Endodermal cell (in vitro differentiated cells): ENCODE results near the gene GATAD2B. TPM values are rescaled to one million over a fixed set of nuclear protein-coding genes. Genes with fewer than 3 reads are reported as not detected.
"Not testable (repeated sequence)": the region's sequence is repeated elsewhere in the genome, so short reads cannot be mapped to it uniquely, and the experiment has no call there.

ENCODE experiments used
- DNase-seq: peaks from one replicate; pipeline ENCODE4 v3.0.0-alpha.2; 2017
- H3K27ac ChIP-seq: 2 replicates; pipeline ENCODE4 v1.5.1; 2013; ENCODE audit warnings: mild to moderate bottlenecking, low read depth, low read length, moderate library complexity
- H3K27me3 ChIP-seq: 2 replicates; pipeline ENCODE4 v1.6.1; 2013; ENCODE audit warnings: mild to moderate bottlenecking, low read length, moderate library complexity; ENCODE audit not compliant: insufficient read depth, control insufficient read depth, poor library complexity, severe bottlenecking
- H3K36me3 ChIP-seq: 2 replicates; pipeline ENCODE4 v1.7.0; 2013; ENCODE audit warnings: mild to moderate bottlenecking, low read length, moderate library complexity; ENCODE audit not compliant: control insufficient read depth, insufficient read depth
- H3K4me1 ChIP-seq: one replicate; pipeline ENCODE4 v1.7.0; 2013; ENCODE audit warnings: low read length; ENCODE audit not compliant: control insufficient read depth, insufficient read depth
- H3K4me3 ChIP-seq: 2 replicates; pipeline ENCODE4 v1.5.1; 2013; ENCODE audit warnings: mild to moderate bottlenecking, low read length, moderate library complexity
- H3K9ac ChIP-seq: 2 replicates; pipeline ENCODE4 v1.6.1; 2013; ENCODE audit warnings: mild to moderate bottlenecking, low read length, moderate library complexity; ENCODE audit not compliant: poor library complexity, severe bottlenecking; ENCODE audit errors: extremely low read depth
- H3K9me3 ChIP-seq: 2 replicates; pipeline ENCODE4 v1.6.1; 2013; ENCODE audit warnings: mild to moderate bottlenecking, low read length, moderate library complexity; ENCODE audit not compliant: control insufficient read depth
- H3K27ac Mint-ChIP-seq: 2 replicates; pipeline ENCODE4 v1.8.0; 2020; ENCODE audit warnings: mixed read lengths
- H3K27me3 Mint-ChIP-seq: 2 replicates; pipeline ENCODE4 v1.8.0; 2021; ENCODE audit warnings: mild to moderate bottlenecking, mixed read lengths; ENCODE audit not compliant: insufficient read depth
- H3K36me3 Mint-ChIP-seq: 2 replicates; pipeline ENCODE4 v1.8.0; 2020; ENCODE audit warnings: low read depth, mixed read lengths
- H3K4me1 Mint-ChIP-seq: 2 replicates; pipeline ENCODE4 v1.8.0; 2020; ENCODE audit warnings: mixed read lengths
- H3K4me3 Mint-ChIP-seq: 2 replicates; pipeline ENCODE4 v1.8.0; 2020; ENCODE audit warnings: mild to moderate bottlenecking, moderate library complexity, mixed read lengths
- H3K9me3 Mint-ChIP-seq: 2 replicates; pipeline ENCODE4 v1.8.0; 2020; ENCODE audit warnings: mild to moderate bottlenecking, mixed read lengths
- CTCF ChIP-seq: fragments of 200-600 bp; sonication (generic); conservative IDR thresholded peaks from 2 replicates; pipeline ENCODE4 v1.5.0; 2021; ENCODE audit warnings: antibody characterized with exemption, mild to moderate bottlenecking
- WGBS, 2 experiments: methylation state at CpG; one replicate each; pipeline versions ENCODE4 v1.1.5 to v1.1.7; 2013; ENCODE audit warnings: missing lambda C conversion rate in 2 of 2, mixed read lengths in 1 of 2; ENCODE audit not compliant: insufficient coverage in 1 of 2, insufficient read length in 1 of 2; 5-methylcytosine and 5-hydroxymethylcytosine counted together
- total RNA-seq, 2 donors: library from RNA; stranded (reverse); fragmentation: NEBNext Ultra II Directional in 1 of 2; extraction: Animal tissue kit (Norgen Biotek cat#: 25700) in 1 of 2; gene quantifications; 2 replicates in 1 of 2; 3 replicates in 1 of 2; pipeline ENCODE4 v1.2.1, GENCODE V29; 2021

The GATAD2B gene
- total RNA-seq, 2 donors from 2014 or later, result 45.2 to 51.2 TPM

GRCh38 chr1:153768316-153769181 is 154.2 kb downstream of the GATAD2B start:
- peaks cover 90% of the 10 kb centered on the region for H3K36me3 ChIP-seq

DNA sequence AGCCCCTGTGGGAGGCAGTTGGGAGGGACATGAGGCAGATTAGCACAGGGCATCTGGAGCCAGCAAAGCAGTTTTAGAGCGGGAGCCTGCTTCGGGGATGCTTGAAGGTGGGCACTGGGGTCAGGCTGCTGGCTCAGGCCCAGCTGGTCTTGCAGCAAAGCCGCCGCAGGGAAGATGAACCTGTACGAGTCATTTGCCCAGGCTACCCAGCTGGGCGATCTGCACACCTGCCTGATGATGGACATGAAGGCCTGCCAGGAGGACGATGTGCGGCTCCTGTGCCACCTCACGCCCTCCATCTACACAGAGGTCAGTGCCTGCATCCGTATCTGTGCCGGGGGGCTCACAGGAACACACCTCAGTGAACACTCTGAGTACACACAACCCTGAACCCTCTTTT is 155.3 kb downstream of the GATAD2B start:
- no peak for DNase-seq
- Mint-ChIP-seq H3K27me3 (no peaks in the 10 kb centered on the region), H3K9me3 (no peaks in the 10 kb centered on the region), H3K36me3 (peaks cover 75% of the 10 kb centered on the region), H3K4me3 (no peak overlapping the region), H3K27ac (peak overlapping the region; percentile 5), H3K4me1 (no peaks in the 10 kb centered on the region)
- no peaks in the 10 kb centered on the region for H3K4me1 ChIP-seq
- H3K27ac ChIP-seq, result no peak overlapping the region
- H3K36me3 ChIP-seq, result peaks cover 90% of the 10 kb centered on the region
- H3K9me3 ChIP-seq, result no peaks in the 10 kb centered on the region
- WGBS, 2 experiments, result 94 to 97% methylated on average over 2 to 11 of the region's 11 CpGs
- no peak for TF ChIP-seq CTCF
- no peak overlapping the region for H3K4me3 ChIP-seq
- no peak overlapping the region for H3K9ac ChIP-seq
- H3K27me3 ChIP-seq, result no peaks in the 10 kb centered on the region

More at GRCh38 chr1:153768316-153769181, 154.2 kb downstream of the GATAD2B start:
- H3K27me3 ChIP-seq, result no peaks in the 10 kb centered on the region
- Mint-ChIP-seq H3K36me3 (peaks cover 75% of the 10 kb centered on the region), H3K4me1 (no peaks in the 10 kb centered on the region), H3K27me3 (no peaks in the 10 kb centered on the region), H3K9me3 (no peaks in the 10 kb centered on the region), H3K4me3 (no peak overlapping the region), H3K27ac (no peak overlapping the region)
- no peak for DNase-seq
- H3K4me1 ChIP-seq, result no peaks in the 10 kb centered on the region
- WGBS, 2 experiments, result 98 to 100% methylated on average over 2 to 4 of the region's 4 CpGs
- H3K9me3 ChIP-seq, result no peaks in the 10 kb centered on the region
- no peak overlapping the region for H3K9ac ChIP-seq
- no peak overlapping the region for H3K27ac ChIP-seq
- no peak for TF ChIP-seq CTCF
- H3K4me3 ChIP-seq, result no peak overlapping the region

GRCh38 chr1:153766663-153767062 is 156.1 kb downstream of the GATAD2B start:
- not testable (repeated sequence) for H3K9me3 Mint-ChIP-seq, H3K27ac ChIP-seq, H3K4me1 ChIP-seq, H3K9me3 ChIP-seq, H3K4me3 ChIP-seq, DNase-seq, H3K4me3 Mint-ChIP-seq, H3K9ac ChIP-seq, H3K27ac Mint-ChIP-seq, H3K27me3 ChIP-seq, H3K4me1 Mint-ChIP-seq, H3K27me3 Mint-ChIP-seq
- H3K36me3 ChIP-seq, result peaks cover 90% of the 10 kb centered on the region
- WGBS, 2 experiments, result 96 to 97% methylated on average over 5 to 10 of the region's 10 CpGs
- peaks cover 76% of the 10 kb centered on the region for H3K36me3 Mint-ChIP-seq
